Measurements from ENCODE around the gene CAPG. TPM values are rescaled to one million over a fixed set of nuclear protein-coding genes. Genes with fewer than 3 reads are reported as not detected.
"Not testable (repeated sequence)": the region's sequence is repeated elsewhere in the genome, so short reads cannot be mapped to it uniquely, and the experiment has no call there.

Gene CAPG
- total RNA-seq, 1 donor from 2014 or later: 32.6 TPM

- H3K4me1 Mint-ChIP-seq: peaks cover 30% of the 10 kb centered on the region
- DNase-seq (ENCODE audit: low read depth, low spot score): no peak
- peak overlapping the region; percentile 72 for H3K4me3 Mint-ChIP-seq
- no peaks in the 10 kb centered on the region for H3K36me3 Mint-ChIP-seq (ENCODE audit: low read depth)
- H3K9me3 Mint-ChIP-seq: no peaks in the 10 kb centered on the region
- peak overlapping the region; percentile 62 for H3K27ac Mint-ChIP-seq (ENCODE audit: unreplicated experiment)
- no peak for TF ChIP-seq CTCF (conservative IDR thresholded peaks at IDR 0.05)
- H3K27me3 Mint-ChIP-seq (ENCODE audit: low read depth): peaks cover 12% of the 10 kb centered on the region
These were observed 5.9 kb upstream of the CAPG start for GRCh38 chr2:85415980-85416650.

GRCh38 chr2:85414761-85415553, 4.8 kb upstream of the CAPG start:
- no peak overlapping the region for H3K27ac Mint-ChIP-seq (ENCODE audit: unreplicated experiment)
- H3K4me1 Mint-ChIP-seq: peaks cover 22% of the 10 kb centered on the region
- peak overlapping the region; percentile 72 for H3K4me3 Mint-ChIP-seq
- H3K36me3 Mint-ChIP-seq (ENCODE audit: low read depth): no peaks in the 10 kb centered on the region
- peaks cover 12% of the 10 kb centered on the region for H3K27me3 Mint-ChIP-seq (ENCODE audit: low read depth)
- H3K9me3 Mint-ChIP-seq: no peaks in the 10 kb centered on the region
- no peak for TF ChIP-seq CTCF (conservative IDR thresholded peaks at IDR 0.05)
- DNase-seq (ENCODE audit: low read depth, low spot score): no peak

GRCh38 chr2:85414421-85414759, 4.2 kb upstream of the CAPG start:
- not testable (repeated sequence) for H3K9me3 Mint-ChIP-seq
- peak overlapping the region; percentile 97 for H3K4me3 Mint-ChIP-seq

GRCh38 chr2:85413592-85414420, 3.6 kb upstream of the CAPG start:
- no peaks in the 10 kb centered on the region for H3K9me3 Mint-ChIP-seq
- H3K4me3 Mint-ChIP-seq: peak overlapping the region; percentile 97
- peaks cover 10% of the 10 kb centered on the region for H3K4me1 Mint-ChIP-seq
- peak overlapping the region; percentile 94 for H3K27ac Mint-ChIP-seq (ENCODE audit: unreplicated experiment)
- H3K27me3 Mint-ChIP-seq (ENCODE audit: low read depth): peaks cover 12% of the 10 kb centered on the region
- no peaks in the 10 kb centered on the region for H3K36me3 Mint-ChIP-seq (ENCODE audit: low read depth)
- no peak for DNase-seq (ENCODE audit: low read depth, low spot score)
- TF ChIP-seq CTCF (conservative IDR thresholded peaks at IDR 0.05): peak; percentile 40

More at GRCh38 chr2:85414421-85414759, 4.2 kb upstream of the CAPG start:
- H3K27ac Mint-ChIP-seq (ENCODE audit: unreplicated experiment); DNase-seq (ENCODE audit: low read depth, low spot score); H3K36me3 Mint-ChIP-seq (ENCODE audit: low read depth): not testable (repeated sequence)
- Mint-ChIP-seq H3K27me3 (ENCODE audit: low read depth) (peaks cover 12% of the 10 kb centered on the region), H3K4me1 (peaks cover 16% of the 10 kb centered on the region)

- peak overlapping the region; percentile 45 for H3K4me3 Mint-ChIP-seq
- H3K36me3 Mint-ChIP-seq (ENCODE audit: low read depth): no peaks in the 10 kb centered on the region
- H3K9me3 Mint-ChIP-seq: no peaks in the 10 kb centered on the region
- H3K4me1 Mint-ChIP-seq: peaks cover 10% of the 10 kb centered on the region
- peaks cover 12% of the 10 kb centered on the region for H3K27me3 Mint-ChIP-seq (ENCODE audit: low read depth)
- no peak for TF ChIP-seq CTCF (conservative IDR thresholded peaks at IDR 0.05)
- no peak for DNase-seq (ENCODE audit: low read depth, low spot score)
- no peak overlapping the region for H3K27ac Mint-ChIP-seq (ENCODE audit: unreplicated experiment)
These were observed 1.2 kb upstream of the CAPG start for GRCh38 chr2:85411405-85411748.
